HCT116 (cell line): ENCODE measurements around the gene DERL2. TPM values are rescaled to one million over a fixed set of nuclear protein-coding genes. Genes with fewer than 3 reads are reported as not detected.
A peak's percentile ranks its signal among the peaks of the same experiment; 100 is the strongest.

Source experiments
- ATAC-seq: fragments of 200-7000 bp; cut with Tn5 transposase; 2 replicates; pipeline ENCODE4 v1.9.1; 2020; ENCODE audit warnings: mild to moderate bottlenecking, moderate library complexity
- BruUV-seq: library from RNA; stranded (reverse); fragments of 400-500 nt; replicated peaks from 2 replicates; lab custom pipeline; 2021; lab: Mats Ljungman, UMichigan
- CTCF ChIA-PET: fragments of 300-600 bp; sonication (Branson Sonifier 250); formaldehyde crosslinking; loops from one replicate; lab custom pipeline; 2021; ENCODE audit warnings: antibody characterized with exemption; lab: Charles Lee
- POLR2A ChIA-PET: fragments of 300-600, 350-600 bp; sonication (Branson Sonifier 250); formaldehyde crosslinking; loops from one replicate; lab custom pipeline; 2021; ENCODE audit warnings: antibody characterized with exemption; lab: Charles Lee
- RAD21 ChIA-PET, 2 experiments: fragments of 300-600 bp; sonication (Branson Sonifier 250); formaldehyde crosslinking; loops; one replicate each; lab custom pipeline; 2023; ENCODE audit warnings: low total read pairs in 2 of 2; ENCODE audit not compliant: uncharacterized antibody in 2 of 2, unreplicated experiment in 2 of 2, low non-redundant PET in 1 of 2; lab: Charles Lee
- DNase-seq: peaks from one replicate; pipeline ENCODE4 v3.0.0-alpha.2; 2010; ENCODE audit warnings: low read depth, low spot score
- H2AFZ ChIP-seq: fragments of 200-600 bp; shearing (Covaris generic), sonication (generic); 2 replicates; pipeline ENCODE4 v1.6.1; 2017; ENCODE audit warnings: low read depth, mixed run types, mixed read lengths, antibody characterized with exemption, low read length; ENCODE audit not compliant: poor library complexity, severe bottlenecking
- H3K27ac ChIP-seq: 2 replicates; pipeline ENCODE4 v1.5.1; 2012; ENCODE audit warnings: low read depth, low read length
- H3K27me3 ChIP-seq: fragments of 200-600 bp; sonication (generic); 2 replicates; pipeline ENCODE4 v1.6.1; 2016; ENCODE audit warnings: mixed run types, low read length, mixed read lengths; ENCODE audit not compliant: insufficient read depth
- H3K36me3 ChIP-seq, 2 experiments: fragments of 200-500 bp in 1 of 2; fragments of 200-600 bp in 1 of 2; sonication (Bioruptor generic) in 1 of 2; sonication (generic) in 1 of 2; 2 replicates each; pipeline versions ENCODE4 v1.5.1 to v1.6.1; 2014 to 2016; ENCODE audit warnings: low read length in 2 of 2, inconsistent platforms in 1 of 2, mixed read lengths in 1 of 2, mixed run types in 1 of 2; ENCODE audit not compliant: insufficient read depth in 2 of 2, control insufficient read depth in 1 of 2
- H3K4me1 ChIP-seq, 2 experiments: fragments of 200-600 bp in 1 of 2; sonication (generic) in 1 of 2; 2 replicates each; pipeline versions ENCODE4 v1.5.1 to v1.6.1; 2012 to 2017; ENCODE audit warnings: low read length in 2 of 2, inconsistent platforms in 1 of 2, mild to moderate bottlenecking in 1 of 2, mixed read lengths in 1 of 2, mixed run types in 1 of 2, moderate library complexity in 1 of 2; ENCODE audit not compliant: insufficient read depth in 2 of 2, control insufficient read depth in 1 of 2
- H3K4me2 ChIP-seq: fragments of 200-600 bp; sonication (generic); 2 replicates; pipeline ENCODE4 v1.6.1; 2017; ENCODE audit warnings: mixed run types, low read length, mixed read lengths
- H3K4me3 ChIP-seq, 2 experiments: fragments of 200-600 bp in 1 of 2; sonication (generic) in 1 of 2; replicated peaks in 1 of 2; 2 replicates each; pipeline ENCODE4 v1.5.1; 2011 to 2016; ENCODE audit warnings: low read length in 2 of 2, control low read depth in 1 of 2, low read depth in 1 of 2, mild to moderate bottlenecking in 1 of 2, mixed read lengths in 1 of 2, mixed run types in 1 of 2
- H3K79me2 ChIP-seq: fragments of 200-600 bp; sonication (generic); 2 replicates; pipeline ENCODE4 v1.6.1; 2017; ENCODE audit warnings: mild to moderate bottlenecking, mixed run types, low read length, moderate library complexity, mixed read lengths; ENCODE audit not compliant: insufficient read depth
- H3K9ac ChIP-seq: fragments of 200-600 bp; sonication (generic); 2 replicates; pipeline ENCODE4 v1.6.1; 2016; ENCODE audit warnings: low read length, mixed read lengths
- H3K9me2 ChIP-seq: fragments of 200-600 bp; sonication (generic), shearing (Covaris generic); 2 replicates; pipeline ENCODE4 v1.6.1; 2017; ENCODE audit warnings: mixed run types, mild to moderate bottlenecking, moderate library complexity; ENCODE audit not compliant: insufficient read depth
- H3K9me3 ChIP-seq, 2 experiments: fragments of 200-500 bp in 1 of 2; fragments of 200-600 bp in 1 of 2; sonication (Bioruptor generic) in 1 of 2; sonication (generic) in 1 of 2; 2 replicates each; pipeline ENCODE4 v1.6.1; 2014 to 2017; ENCODE audit warnings: low read length in 2 of 2, mixed read lengths in 2 of 2, inconsistent platforms in 1 of 2, low read depth in 1 of 2, mild to moderate bottlenecking in 1 of 2, mixed run types in 1 of 2, moderate library complexity in 1 of 2; ENCODE audit not compliant: control insufficient read depth in 1 of 2, insufficient read depth in 1 of 2
- H4K20me1 ChIP-seq: fragments of 200-600 bp; sonication (generic), shearing (Covaris generic); 2 replicates; pipeline ENCODE4 v1.6.1; 2017; ENCODE audit warnings: mixed run types, mild to moderate bottlenecking, moderate library complexity; ENCODE audit not compliant: insufficient read depth
- ATF3 ChIP-seq: IDR thresholded peaks from 2 replicates; pipeline ENCODE4 v1.6.1; 2012
- CBX3 ChIP-seq: IDR thresholded peaks from 2 replicates; pipeline ENCODE4 v1.6.1; 2012; ENCODE audit warnings: low read depth
- CEBPB ChIP-seq: IDR thresholded peaks from 2 replicates; pipeline ENCODE4 v1.6.1; 2012; ENCODE audit warnings: low read depth
- ELF1 ChIP-seq: IDR thresholded peaks from 2 replicates; pipeline ENCODE4 v1.6.1; 2012; ENCODE audit warnings: low read depth, borderline replicate concordance
- EZH2 ChIP-seq: fragments of 200-600 bp; sonication (generic); IDR thresholded peaks from 2 replicates; pipeline ENCODE4 v1.6.1; 2017; ENCODE audit warnings: antibody characterized with exemption, mixed run types
- EZH2phosphoT487 ChIP-seq: fragments of 200-600 bp; IDR thresholded peaks from 2 replicates; pipeline ENCODE4 v1.6.1; 2018; ENCODE audit warnings: antibody characterized with exemption, borderline replicate concordance
- FOSL1 ChIP-seq: IDR thresholded peaks from 2 replicates; pipeline ENCODE4 v1.6.1; 2012; ENCODE audit warnings: low read depth
- POLR2A ChIP-seq: IDR thresholded peaks from 2 replicates; pipeline ENCODE4 v1.7.0; 2011; ENCODE audit warnings: borderline replicate concordance; ENCODE audit not compliant: insufficient read depth, insufficient read length; ENCODE audit errors: extremely low read depth
- POLR2AphosphoS5 ChIP-seq: IDR thresholded peaks from 2 replicates; pipeline ENCODE4 v1.6.1; 2011; ENCODE audit warnings: mild to moderate bottlenecking, low read depth, low read length, moderate library complexity
- RAD21 ChIP-seq: IDR thresholded peaks from 2 replicates; pipeline ENCODE4 v1.6.1; 2012; ENCODE audit warnings: low read depth, mild to moderate bottlenecking
- SIN3A ChIP-seq: IDR thresholded peaks from 2 replicates; pipeline ENCODE4 v1.6.1; 2012; ENCODE audit warnings: low read depth
- TCF7L2 ChIP-seq: IDR thresholded peaks from 2 replicates; pipeline ENCODE4 v1.7.0; 2011; ENCODE audit warnings: borderline replicate concordance, inconsistent platforms; ENCODE audit not compliant: insufficient read depth, insufficient read length; ENCODE audit errors: extremely low read depth
- ZFX ChIP-seq: fragments of 450-650 bp; IDR thresholded peaks from 2 replicates; pipeline ENCODE4 v1.6.1; 2017
- ZNF274 ChIP-seq: fragments of 200-500 bp; sonication (Bioruptor generic); IDR thresholded peaks from 2 replicates; pipeline ENCODE4 v1.6.1; 2014; ENCODE audit warnings: mild to moderate bottlenecking, low read depth, low read length, inconsistent platforms
- intact Hi-C: fragments of 100-400 bp; cut with micrococcal nuclease; formaldehyde crosslinking; loops from 2 replicates; pipeline ENCODE4 v1.10.0; 2022
- total RNA-seq: library from RNA; stranded (reverse); gene quantifications from one replicate; pipeline ENCODE4 v1.2.1, GENCODE V29; 2021; ENCODE audit not compliant: unreplicated experiment
- TF ChIP-seq, protein P1 (sequence below), 3 experiments: fragments of 200-600 bp in 1 of 3; sonication (generic) in 1 of 3; IDR thresholded peaks in 2 of 3; conservative IDR thresholded peaks in 1 of 3; 2 replicates each; pipeline ENCODE4 v1.5.1; 2012 to 2017; ENCODE audit warnings: low read depth in 2 of 3, low read length in 2 of 3, antibody characterized with exemption in 1 of 3, borderline replicate concordance in 1 of 3, control low read depth in 1 of 3, mild to moderate bottlenecking in 1 of 3, mixed read lengths in 1 of 3, mixed run types in 1 of 3, moderate library complexity in 1 of 3; ENCODE audit not compliant: insufficient read depth in 1 of 3
- TF ChIP-seq, protein P2 (sequence below): IDR thresholded peaks from 2 replicates; pipeline ENCODE4 v1.6.1; 2011; ENCODE audit warnings: mild to moderate bottlenecking, low read length, moderate library complexity; ENCODE audit not compliant: insufficient replicate concordance; ENCODE audit errors: extremely low read depth

Gene DERL2
- total RNA-seq, 1 experiment from 2014 or later, result 45.6 TPM

DNA sequence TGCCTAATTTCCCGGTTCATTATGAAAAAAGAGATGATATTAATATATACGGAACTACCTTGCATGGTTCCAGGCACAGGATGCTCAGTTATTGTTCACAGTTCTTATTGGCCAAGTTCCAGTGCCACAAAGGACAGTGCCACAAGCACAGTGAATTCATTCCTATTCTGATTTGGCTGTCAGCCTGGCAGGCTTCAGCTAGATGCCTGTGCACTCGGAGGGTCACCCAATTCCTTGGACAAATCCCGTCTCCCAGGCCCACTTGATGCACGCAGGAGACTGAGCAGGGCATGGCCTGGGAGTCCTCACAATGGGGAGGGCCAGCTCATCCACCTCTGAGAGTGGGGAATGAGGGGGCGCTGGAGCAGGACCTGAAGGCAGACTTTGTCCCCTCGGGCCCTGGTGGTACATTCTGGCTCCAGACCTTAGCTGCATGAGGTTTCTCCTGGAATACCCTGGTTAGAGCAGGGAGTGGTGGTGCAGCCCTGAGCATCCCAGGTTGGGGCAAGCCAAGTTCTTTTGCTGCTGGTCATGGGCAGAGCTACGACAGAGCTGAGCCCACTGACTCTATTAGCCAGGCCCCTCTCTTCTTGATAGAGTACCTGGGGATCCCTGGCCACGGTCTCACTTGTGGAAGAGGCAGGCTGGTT is 41.7 kb upstream of the DERL2 start:
- ChIA-PET CTCF (no interaction called here), RAD21 (no interaction called here), POLR2A (no interaction called here)
- peaks cover 12 to 22% of the 10 kb centered on the region in 2 experiments for H3K4me1 ChIP-seq
- no peaks in the 10 kb centered on the region for H3K27me3 ChIP-seq
- no TSS peak for BruUV-seq
- DNase-seq, result no peak
- TF ChIP-seq ZFX (no peak), SIN3A (no peak), RAD21 (no peak), CEBPB (no peak), ZNF274 (no peak), ELF1 (no peak), CBX3 (no peak), POLR2AphosphoS5 (no peak), TCF7L2 (no peak), EZH2phosphoT487 (no peak), ATF3 (no peak), POLR2A (no peak), EZH2 (no peak), FOSL1 (no peak)
- TF ChIP-seq, protein P1, sequence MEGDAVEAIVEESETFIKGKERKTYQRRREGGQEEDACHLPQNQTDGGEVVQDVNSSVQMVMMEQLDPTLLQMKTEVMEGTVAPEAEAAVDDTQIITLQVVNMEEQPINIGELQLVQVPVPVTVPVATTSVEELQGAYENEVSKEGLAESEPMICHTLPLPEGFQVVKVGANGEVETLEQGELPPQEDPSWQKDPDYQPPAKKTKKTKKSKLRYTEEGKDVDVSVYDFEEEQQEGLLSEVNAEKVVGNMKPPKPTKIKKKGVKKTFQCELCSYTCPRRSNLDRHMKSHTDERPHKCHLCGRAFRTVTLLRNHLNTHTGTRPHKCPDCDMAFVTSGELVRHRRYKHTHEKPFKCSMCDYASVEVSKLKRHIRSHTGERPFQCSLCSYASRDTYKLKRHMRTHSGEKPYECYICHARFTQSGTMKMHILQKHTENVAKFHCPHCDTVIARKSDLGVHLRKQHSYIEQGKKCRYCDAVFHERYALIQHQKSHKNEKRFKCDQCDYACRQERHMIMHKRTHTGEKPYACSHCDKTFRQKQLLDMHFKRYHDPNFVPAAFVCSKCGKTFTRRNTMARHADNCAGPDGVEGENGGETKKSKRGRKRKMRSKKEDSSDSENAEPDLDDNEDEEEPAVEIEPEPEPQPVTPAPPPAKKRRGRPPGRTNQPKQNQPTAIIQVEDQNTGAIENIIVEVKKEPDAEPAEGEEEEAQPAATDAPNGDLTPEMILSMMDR (IDR thresholded peaks at IDR 0.05 in 2 of 3, conservative IDR thresholded peaks at IDR 0.05 in 1 of 3; ENCODE audit: borderline replicate concordance in 1 of 3, insufficient read depth in 1 of 3, low read depth in 2 of 3, low read length in 2 of 3), result no peak
- TF ChIP-seq, protein P2, sequence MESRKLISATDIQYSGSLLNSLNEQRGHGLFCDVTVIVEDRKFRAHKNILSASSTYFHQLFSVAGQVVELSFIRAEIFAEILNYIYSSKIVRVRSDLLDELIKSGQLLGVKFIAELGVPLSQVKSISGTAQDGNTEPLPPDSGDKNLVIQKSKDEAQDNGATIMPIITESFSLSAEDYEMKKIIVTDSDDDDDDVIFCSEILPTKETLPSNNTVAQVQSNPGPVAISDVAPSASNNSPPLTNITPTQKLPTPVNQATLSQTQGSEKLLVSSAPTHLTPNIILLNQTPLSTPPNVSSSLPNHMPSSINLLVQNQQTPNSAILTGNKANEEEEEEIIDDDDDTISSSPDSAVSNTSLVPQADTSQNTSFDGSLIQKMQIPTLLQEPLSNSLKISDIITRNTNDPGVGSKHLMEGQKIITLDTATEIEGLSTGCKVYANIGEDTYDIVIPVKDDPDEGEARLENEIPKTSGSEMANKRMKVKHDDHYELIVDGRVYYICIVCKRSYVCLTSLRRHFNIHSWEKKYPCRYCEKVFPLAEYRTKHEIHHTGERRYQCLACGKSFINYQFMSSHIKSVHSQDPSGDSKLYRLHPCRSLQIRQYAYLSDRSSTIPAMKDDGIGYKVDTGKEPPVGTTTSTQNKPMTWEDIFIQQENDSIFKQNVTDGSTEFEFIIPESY, result no peak
- H3K9me3 ChIP-seq, result no peaks in the 10 kb centered on the region
- H4K20me1 ChIP-seq, result no peaks in the 10 kb centered on the region
- no peak overlapping the region for H2AFZ ChIP-seq
- peak overlapping the region; percentile 65; the same call in 1 of the 2 replicates for H3K4me2 ChIP-seq
- ATAC-seq, result no peak
- no peaks in the 10 kb centered on the region for H3K9me2 ChIP-seq
- no peak overlapping the region for H3K9ac ChIP-seq
- intact Hi-C loops, result no loop called here
- H3K4me3 ChIP-seq, result no peak overlapping the region
- H3K79me2 ChIP-seq, result no peaks in the 10 kb centered on the region
- H3K27ac ChIP-seq, result no peak overlapping the region
- H3K36me3 ChIP-seq, result no peaks in the 10 kb centered on the region
